GM23338 (cell line): ENCODE results near the gene DAAM1. TPM values are rescaled to one million over a fixed set of nuclear protein-coding genes. Genes with fewer than 3 reads are reported as not detected.
A peak's percentile ranks its signal among the peaks of the same experiment; 100 is the strongest.

Experiments
- ATAC-seq: fragments of 200-7000 bp; cut with Tn5 transposase; 3 replicates; pipeline ENCODE4 v1.9.1; 2020
- DNase-seq: peaks from one replicate; pipeline ENCODE4 v3.0.0-alpha.2; 2015; ENCODE audit warnings: low spot score
- H2AFZ ChIP-seq: fragments of 200-600 bp; sonication (generic); 2 replicates; pipeline ENCODE4 v1.8.0; 2016; ENCODE audit warnings: antibody characterized with exemption, mild to moderate bottlenecking, moderate library complexity
- H3F3A ChIP-seq: fragments of 200-600 bp; sonication (generic); replicated peaks from 2 replicates; pipeline ENCODE4 v1.8.0; 2017; ENCODE audit warnings: antibody characterized with exemption, mixed run types, low read depth
- H3K27ac ChIP-seq: fragments of 200-600 bp; sonication (generic); 2 replicates; pipeline ENCODE4 v1.6.1; 2016; ENCODE audit warnings: low read depth
- H3K27me3 ChIP-seq: fragments of 200-600 bp; sonication (generic); 2 replicates; pipeline ENCODE4 v1.8.0; 2016; ENCODE audit warnings: mild to moderate bottlenecking, mixed run types, moderate library complexity; ENCODE audit not compliant: insufficient read depth
- H3K36me3 ChIP-seq: fragments of 200-600 bp; sonication (generic); 2 replicates; pipeline ENCODE4 v1.8.0; 2016; ENCODE audit warnings: mild to moderate bottlenecking; ENCODE audit not compliant: insufficient read depth
- H3K4me1 ChIP-seq: fragments of 200-600 bp; sonication (generic); 2 replicates; pipeline ENCODE4 v1.8.0; 2016; ENCODE audit warnings: mild to moderate bottlenecking, moderate library complexity; ENCODE audit not compliant: insufficient read depth
- H3K4me2 ChIP-seq: fragments of 200-600 bp; sonication (generic); 2 replicates; pipeline ENCODE4 v1.7.1; 2017; ENCODE audit warnings: mixed run types
- H3K4me3 ChIP-seq: fragments of 200-600 bp; sonication (generic); 2 replicates; pipeline ENCODE4 v1.6.1; 2016; ENCODE audit warnings: mixed run types
- H3K79me2 ChIP-seq: fragments of 200-600 bp; sonication (generic); replicated peaks from 2 replicates; pipeline ENCODE4 v1.8.0; 2017; ENCODE audit warnings: mild to moderate bottlenecking; ENCODE audit not compliant: insufficient read depth
- H3K9me2 ChIP-seq: fragments of 200-600 bp; sonication (generic); 2 replicates; pipeline ENCODE4 v1.8.0; 2017; ENCODE audit not compliant: insufficient read depth
- H4K20me1 ChIP-seq: fragments of 200-600 bp; sonication (generic); replicated peaks from 2 replicates; pipeline ENCODE4 v1.8.0; 2017; ENCODE audit warnings: mild to moderate bottlenecking; ENCODE audit not compliant: insufficient read depth
- H3K27ac Mint-ChIP-seq: 2 replicates; pipeline ENCODE4 v1.8.0; 2020; ENCODE audit warnings: inconsistent platforms, mild to moderate bottlenecking, moderate library complexity, mixed read lengths
- H3K27me3 Mint-ChIP-seq: 3 replicates; pipeline ENCODE4 v1.8.0; 2022; ENCODE audit warnings: low read depth, mild to moderate bottlenecking, moderate library complexity, mixed read lengths, inconsistent platforms; ENCODE audit not compliant: insufficient read depth, poor library complexity
- H3K36me3 Mint-ChIP-seq: 3 replicates; pipeline ENCODE4 v1.8.0; 2021; ENCODE audit warnings: low read depth, mild to moderate bottlenecking, inconsistent platforms, moderate library complexity, mixed read lengths
- H3K4me1 Mint-ChIP-seq: 3 replicates; pipeline ENCODE4 v1.8.0; 2020; ENCODE audit warnings: mild to moderate bottlenecking, inconsistent platforms, mixed read lengths
- H3K4me3 Mint-ChIP-seq: 3 replicates; pipeline ENCODE4 v1.8.0; 2021; ENCODE audit warnings: moderate library complexity, mild to moderate bottlenecking, inconsistent platforms, mixed read lengths
- H3K9me3 Mint-ChIP-seq: 3 replicates; pipeline ENCODE4 v1.8.0; 2020; ENCODE audit warnings: moderate library complexity, mild to moderate bottlenecking, inconsistent platforms, mixed read lengths
- EZH2 ChIP-seq: fragments of 200-600 bp; sonication (generic); IDR thresholded peaks from one replicate; pipeline ENCODE4 v1.8.0; 2017; ENCODE audit warnings: antibody characterized with exemption, mild to moderate bottlenecking, low read depth; ENCODE audit not compliant: unreplicated experiment
- EZH2phosphoT487 ChIP-seq: fragments of 200-600 bp; sonication (generic); IDR thresholded peaks from one replicate; pipeline ENCODE4 v1.8.1; 2018; ENCODE audit warnings: antibody characterized with exemption; ENCODE audit not compliant: unreplicated experiment
- STAT1 ChIP-seq: IDR thresholded peaks from one replicate; pipeline ENCODE4 v1.6.1; 2016; ENCODE audit warnings: antibody characterized with exemption; ENCODE audit not compliant: unreplicated experiment
- ZNF114 ChIP-seq: fragments of 250-450 bp; sonication (Bioruptor Pico); IDR thresholded peaks from 2 replicates; pipeline ENCODE4 v1.5.0; 2020; ENCODE audit warnings: mild to moderate bottlenecking, moderate library complexity
- polyA plus RNA-seq: library from polyadenylated mRNA; unstranded; fragments of >200 nt; fragmentation: Nextera tagmentation; extraction: Ambion mirVana; gene quantifications from 2 replicates; pipeline ENCODE4 v1.2.1, GENCODE V29; 2016
- total RNA-seq: library from RNA; depleted of rRNA; stranded (reverse); fragments of >200 nt; shearing (Covaris generic); gene quantifications from 2 replicates; pipeline ENCODE4 v1.2.3, GENCODE V29; 2014
- TF ChIP-seq, protein P1 (sequence below): fragments of 250-450 bp; sonication (Bioruptor Pico); IDR thresholded peaks from 2 replicates; pipeline ENCODE4 v1.5.0; 2020; ENCODE audit warnings: mild to moderate bottlenecking, moderate library complexity
- TF ChIP-seq, protein P2 (sequence below), 2 experiments: fragments of 200-600 bp in 1 of 2; sonication (generic) in 1 of 2; conservative IDR thresholded peaks; 2 replicates each; pipeline versions ENCODE4 v1.5.1 to v1.6.1; 2016 to 2017; ENCODE audit warnings: antibody characterized with exemption in 2 of 2, low read depth in 2 of 2, mild to moderate bottlenecking in 2 of 2, moderate library complexity in 1 of 2
- TF ChIP-seq, protein P3 (sequence below): IDR thresholded peaks from one replicate; pipeline ENCODE4 v1.6.1; 2018; ENCODE audit warnings: antibody characterized with exemption; ENCODE audit not compliant: unreplicated experiment

Gene DAAM1
- total and polyA plus RNA-seq, 2 experiments from 2014 or later, result 36.3 to 42.1 TPM

DNA sequence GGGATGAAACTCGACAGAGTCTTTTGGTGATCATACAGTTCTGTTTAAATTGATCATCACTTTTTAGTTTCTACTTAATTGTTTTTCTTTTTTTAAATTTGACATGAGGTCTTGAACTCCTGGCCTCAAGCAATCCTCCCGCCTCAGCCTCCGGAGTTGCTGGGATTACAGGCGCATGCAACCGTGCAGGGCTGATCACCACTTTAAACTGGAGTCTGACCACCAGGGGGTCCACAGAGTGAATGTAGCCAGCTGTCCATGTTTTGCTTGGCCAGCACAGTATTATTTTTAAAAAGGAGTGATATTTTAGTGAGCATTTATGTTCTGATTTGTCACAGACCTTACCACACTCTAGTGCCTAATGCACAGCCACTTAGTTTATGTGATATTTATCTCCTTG lies 10.7 kb downstream of the DAAM1 start:
- H3K27ac Mint-ChIP-seq, result no peak overlapping the region

DNA sequence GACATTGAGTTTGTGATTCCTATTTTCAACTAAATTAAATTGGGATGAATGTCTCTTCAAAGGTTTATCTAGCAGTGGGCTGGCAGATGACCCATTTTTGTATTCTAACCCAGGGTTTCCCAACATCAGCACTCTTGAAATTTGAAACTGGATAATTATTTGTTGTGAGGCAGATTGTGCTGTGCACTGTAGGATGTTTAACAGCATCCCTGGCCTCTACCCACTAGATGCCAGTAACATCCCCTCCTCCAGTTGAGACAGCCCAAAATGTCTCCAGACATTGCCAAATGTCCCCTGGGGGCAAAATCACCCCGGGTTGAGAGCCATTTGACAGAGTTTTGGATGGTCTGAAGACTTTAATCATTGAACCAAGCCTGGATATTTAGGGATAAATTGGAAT lies 11.1 kb downstream of the DAAM1 start:
- no peak overlapping the region for H3K4me3 ChIP-seq
- H3K79me2 ChIP-seq, result peaks cover 81% of the 10 kb centered on the region
- Mint-ChIP-seq H3K9me3 (no peaks in the 10 kb centered on the region), H3K4me1 (no peaks in the 10 kb centered on the region), H3K27me3 (no peaks in the 10 kb centered on the region), H3K4me3 (no peak overlapping the region), H3K27ac (no peak overlapping the region), H3K36me3 (no peaks in the 10 kb centered on the region)
- H3K27ac ChIP-seq, result no peak overlapping the region
- ATAC-seq, result no peak
- H3K9me2 ChIP-seq, result no peaks in the 10 kb centered on the region
- no peak overlapping the region for H2AFZ ChIP-seq
- H3K36me3 ChIP-seq, result no peaks in the 10 kb centered on the region
- DNase-seq, result no peak
- no peaks in the 10 kb centered on the region for H3K27me3 ChIP-seq
- H3F3A ChIP-seq, result no peaks in the 10 kb centered on the region
- no peaks in the 10 kb centered on the region; the same call in 1 of the 2 replicates for H4K20me1 ChIP-seq
- H3K4me1 ChIP-seq, result no peaks in the 10 kb centered on the region
- no peak overlapping the region for H3K4me2 ChIP-seq
- TF ChIP-seq EZH2phosphoT487, result no peak
- TF ChIP-seq, protein P1, sequence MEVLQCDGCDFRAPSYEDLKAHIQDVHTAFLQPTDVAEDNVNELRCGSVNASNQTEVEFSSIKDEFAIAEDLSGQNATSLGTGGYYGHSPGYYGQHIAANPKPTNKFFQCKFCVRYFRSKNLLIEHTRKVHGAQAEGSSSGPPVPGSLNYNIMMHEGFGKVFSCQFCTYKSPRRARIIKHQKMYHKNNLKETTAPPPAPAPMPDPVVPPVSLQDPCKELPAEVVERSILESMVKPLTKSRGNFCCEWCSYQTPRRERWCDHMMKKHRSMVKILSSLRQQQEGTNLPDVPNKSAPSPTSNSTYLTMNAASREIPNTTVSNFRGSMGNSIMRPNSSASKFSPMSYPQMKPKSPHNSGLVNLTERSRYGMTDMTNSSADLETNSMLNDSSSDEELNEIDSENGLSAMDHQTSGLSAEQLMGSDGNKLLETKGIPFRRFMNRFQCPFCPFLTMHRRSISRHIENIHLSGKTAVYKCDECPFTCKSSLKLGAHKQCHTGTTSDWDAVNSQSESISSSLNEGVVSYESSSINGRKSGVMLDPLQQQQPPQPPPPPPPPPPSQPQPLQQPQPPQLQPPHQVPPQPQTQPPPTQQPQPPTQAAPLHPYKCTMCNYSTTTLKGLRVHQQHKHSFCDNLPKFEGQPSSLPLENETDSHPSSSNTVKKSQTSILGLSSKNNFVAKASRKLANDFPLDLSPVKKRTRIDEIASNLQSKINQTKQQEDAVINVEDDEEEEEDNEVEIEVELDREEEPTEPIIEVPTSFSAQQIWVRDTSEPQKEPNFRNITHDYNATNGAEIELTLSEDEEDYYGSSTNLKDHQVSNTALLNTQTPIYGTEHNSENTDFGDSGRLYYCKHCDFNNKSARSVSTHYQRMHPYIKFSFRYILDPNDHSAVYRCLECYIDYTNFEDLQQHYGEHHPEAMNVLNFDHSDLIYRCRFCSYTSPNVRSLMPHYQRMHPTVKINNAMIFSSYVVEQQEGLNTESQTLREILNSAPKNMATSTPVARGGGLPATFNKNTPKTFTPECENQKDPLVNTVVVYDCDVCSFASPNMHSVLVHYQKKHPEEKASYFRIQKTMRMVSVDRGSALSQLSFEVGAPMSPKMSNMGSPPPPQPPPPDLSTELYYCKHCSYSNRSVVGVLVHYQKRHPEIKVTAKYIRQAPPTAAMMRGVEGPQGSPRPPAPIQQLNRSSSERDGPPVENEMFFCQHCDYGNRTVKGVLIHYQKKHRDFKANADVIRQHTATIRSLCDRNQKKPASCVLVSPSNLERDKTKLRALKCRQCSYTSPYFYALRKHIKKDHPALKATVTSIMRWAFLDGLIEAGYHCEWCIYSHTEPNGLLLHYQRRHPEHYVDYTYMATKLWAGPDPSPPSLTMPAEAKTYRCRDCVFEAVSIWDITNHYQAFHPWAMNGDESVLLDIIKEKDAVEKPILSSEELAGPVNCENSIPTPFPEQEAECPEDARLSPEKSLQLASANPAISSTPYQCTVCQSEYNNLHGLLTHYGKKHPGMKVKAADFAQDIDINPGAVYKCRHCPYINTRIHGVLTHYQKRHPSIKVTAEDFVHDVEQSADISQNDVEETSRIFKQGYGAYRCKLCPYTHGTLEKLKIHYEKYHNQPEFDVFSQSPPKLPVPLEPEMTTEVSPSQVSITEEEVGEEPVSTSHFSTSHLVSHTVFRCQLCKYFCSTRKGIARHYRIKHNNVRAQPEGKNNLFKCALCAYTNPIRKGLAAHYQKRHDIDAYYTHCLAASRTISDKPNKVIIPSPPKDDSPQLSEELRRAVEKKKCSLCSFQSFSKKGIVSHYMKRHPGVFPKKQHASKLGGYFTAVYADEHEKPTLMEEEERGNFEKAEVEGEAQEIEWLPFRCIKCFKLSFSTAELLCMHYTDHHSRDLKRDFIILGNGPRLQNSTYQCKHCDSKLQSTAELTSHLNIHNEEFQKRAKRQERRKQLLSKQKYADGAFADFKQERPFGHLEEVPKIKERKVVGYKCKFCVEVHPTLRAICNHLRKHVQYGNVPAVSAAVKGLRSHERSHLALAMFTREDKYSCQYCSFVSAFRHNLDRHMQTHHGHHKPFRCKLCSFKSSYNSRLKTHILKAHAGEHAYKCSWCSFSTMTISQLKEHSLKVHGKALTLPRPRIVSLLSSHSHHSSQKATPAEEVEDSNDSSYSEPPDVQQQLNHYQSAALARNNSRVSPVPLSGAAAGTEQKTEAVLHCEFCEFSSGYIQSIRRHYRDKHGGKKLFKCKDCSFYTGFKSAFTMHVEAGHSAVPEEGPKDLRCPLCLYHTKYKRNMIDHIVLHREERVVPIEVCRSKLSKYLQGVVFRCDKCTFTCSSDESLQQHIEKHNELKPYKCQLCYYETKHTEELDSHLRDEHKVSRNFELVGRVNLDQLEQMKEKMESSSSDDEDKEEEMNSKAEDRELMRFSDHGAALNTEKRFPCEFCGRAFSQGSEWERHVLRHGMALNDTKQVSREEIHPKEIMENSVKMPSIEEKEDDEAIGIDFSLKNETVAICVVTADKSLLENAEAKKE, result no peak
- no peak for TF ChIP-seq EZH2
- TF ChIP-seq STAT1, result no peak
- TF ChIP-seq ZNF114 (CRISPR knock-in tag), result no peak

More for the DNA sequence above, 10.7 kb downstream of the DAAM1 start:
- H3K4me1 Mint-ChIP-seq, result no peaks in the 10 kb centered on the region
- no peak overlapping the region for H3K27ac ChIP-seq
- H3K9me2 ChIP-seq, result no peaks in the 10 kb centered on the region
- no peak overlapping the region for H2AFZ ChIP-seq
- no peak overlapping the region for H3K4me3 Mint-ChIP-seq
- no peaks in the 10 kb centered on the region for H3K36me3 Mint-ChIP-seq
- H3F3A ChIP-seq, result no peaks in the 10 kb centered on the region
- ATAC-seq (no peak), DNase-seq (no peak)
- no peak overlapping the region for H3K4me3 ChIP-seq
- H3K27me3 ChIP-seq, result no peaks in the 10 kb centered on the region
- H3K79me2 ChIP-seq, result peaks cover 81% of the 10 kb centered on the region
- TF ChIP-seq, protein P2, sequence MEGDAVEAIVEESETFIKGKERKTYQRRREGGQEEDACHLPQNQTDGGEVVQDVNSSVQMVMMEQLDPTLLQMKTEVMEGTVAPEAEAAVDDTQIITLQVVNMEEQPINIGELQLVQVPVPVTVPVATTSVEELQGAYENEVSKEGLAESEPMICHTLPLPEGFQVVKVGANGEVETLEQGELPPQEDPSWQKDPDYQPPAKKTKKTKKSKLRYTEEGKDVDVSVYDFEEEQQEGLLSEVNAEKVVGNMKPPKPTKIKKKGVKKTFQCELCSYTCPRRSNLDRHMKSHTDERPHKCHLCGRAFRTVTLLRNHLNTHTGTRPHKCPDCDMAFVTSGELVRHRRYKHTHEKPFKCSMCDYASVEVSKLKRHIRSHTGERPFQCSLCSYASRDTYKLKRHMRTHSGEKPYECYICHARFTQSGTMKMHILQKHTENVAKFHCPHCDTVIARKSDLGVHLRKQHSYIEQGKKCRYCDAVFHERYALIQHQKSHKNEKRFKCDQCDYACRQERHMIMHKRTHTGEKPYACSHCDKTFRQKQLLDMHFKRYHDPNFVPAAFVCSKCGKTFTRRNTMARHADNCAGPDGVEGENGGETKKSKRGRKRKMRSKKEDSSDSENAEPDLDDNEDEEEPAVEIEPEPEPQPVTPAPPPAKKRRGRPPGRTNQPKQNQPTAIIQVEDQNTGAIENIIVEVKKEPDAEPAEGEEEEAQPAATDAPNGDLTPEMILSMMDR (conservative IDR thresholded peaks at IDR 0.05; ENCODE audit: low read depth in 2 of 2), result 0 out of 4 replicates have a peak, but pooled peaks of 1 of the 2 experiments have one; percentile 9
- TF ChIP-seq, protein P3, sequence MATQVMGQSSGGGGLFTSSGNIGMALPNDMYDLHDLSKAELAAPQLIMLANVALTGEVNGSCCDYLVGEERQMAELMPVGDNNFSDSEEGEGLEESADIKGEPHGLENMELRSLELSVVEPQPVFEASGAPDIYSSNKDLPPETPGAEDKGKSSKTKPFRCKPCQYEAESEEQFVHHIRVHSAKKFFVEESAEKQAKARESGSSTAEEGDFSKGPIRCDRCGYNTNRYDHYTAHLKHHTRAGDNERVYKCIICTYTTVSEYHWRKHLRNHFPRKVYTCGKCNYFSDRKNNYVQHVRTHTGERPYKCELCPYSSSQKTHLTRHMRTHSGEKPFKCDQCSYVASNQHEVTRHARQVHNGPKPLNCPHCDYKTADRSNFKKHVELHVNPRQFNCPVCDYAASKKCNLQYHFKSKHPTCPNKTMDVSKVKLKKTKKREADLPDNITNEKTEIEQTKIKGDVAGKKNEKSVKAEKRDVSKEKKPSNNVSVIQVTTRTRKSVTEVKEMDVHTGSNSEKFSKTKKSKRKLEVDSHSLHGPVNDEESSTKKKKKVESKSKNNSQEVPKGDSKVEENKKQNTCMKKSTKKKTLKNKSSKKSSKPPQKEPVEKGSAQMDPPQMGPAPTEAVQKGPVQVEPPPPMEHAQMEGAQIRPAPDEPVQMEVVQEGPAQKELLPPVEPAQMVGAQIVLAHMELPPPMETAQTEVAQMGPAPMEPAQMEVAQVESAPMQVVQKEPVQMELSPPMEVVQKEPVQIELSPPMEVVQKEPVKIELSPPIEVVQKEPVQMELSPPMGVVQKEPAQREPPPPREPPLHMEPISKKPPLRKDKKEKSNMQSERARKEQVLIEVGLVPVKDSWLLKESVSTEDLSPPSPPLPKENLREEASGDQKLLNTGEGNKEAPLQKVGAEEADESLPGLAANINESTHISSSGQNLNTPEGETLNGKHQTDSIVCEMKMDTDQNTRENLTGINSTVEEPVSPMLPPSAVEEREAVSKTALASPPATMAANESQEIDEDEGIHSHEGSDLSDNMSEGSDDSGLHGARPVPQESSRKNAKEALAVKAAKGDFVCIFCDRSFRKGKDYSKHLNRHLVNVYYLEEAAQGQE, result no peak
- H4K20me1 ChIP-seq, result no peaks in the 10 kb centered on the region; the same call in 1 of the 2 replicates
- H3K4me2 ChIP-seq, result no peak overlapping the region
- H3K9me3 Mint-ChIP-seq, result no peaks in the 10 kb centered on the region
- no peaks in the 10 kb centered on the region for H3K27me3 Mint-ChIP-seq
- no peaks in the 10 kb centered on the region for H3K4me1 ChIP-seq
- no peaks in the 10 kb centered on the region for H3K36me3 ChIP-seq
